ENCODE measurements around the gene PUM1. TPM values are rescaled to one million over a fixed set of nuclear protein-coding genes. Genes with fewer than 3 reads are reported as not detected.
"Not testable (repeated sequence)": the region's sequence is repeated elsewhere in the genome, so short reads cannot be mapped to it uniquely, and the experiment has no call there.

The PUM1 gene
- total RNA-seq, 4 donors from 2014 or later, result 66.7 to 121 (median 83.9) TPM

- TF ChIP-seq CTCF (IDR thresholded peaks at IDR 0.05), result no peak
- DNase-seq (ENCODE audit: low spot score), result no peak
- no peak for ATAC-seq (ENCODE audit: low FRiP score)
Measured at GRCh38 chr1:31062867-31063380, 2.6 kb downstream of the PUM1 start.

- DNase-seq (ENCODE audit: low spot score); ATAC-seq (ENCODE audit: low FRiP score): not testable (repeated sequence)
Measured at GRCh38 chr1:31062162-31062866, 3.2 kb downstream of the PUM1 start.

- TF ChIP-seq CTCF (IDR thresholded peaks at IDR 0.05), result no peak
- DNase-seq (ENCODE audit: low spot score) (no peak), ATAC-seq (ENCODE audit: low FRiP score) (no peak)
Measured at GRCh38 chr1:31058012-31058411, 7.5 kb downstream of the PUM1 start.

- TF ChIP-seq CTCF (IDR thresholded peaks at IDR 0.05), result no peak
- ATAC-seq (ENCODE audit: low FRiP score), result no peak
- DNase-seq (ENCODE audit: low spot score), result no peak
Measured at GRCh38 chr1:31055953-31056352, 9.6 kb downstream of the PUM1 start.

GRCh38 chr1:31055501-31055900 lies 10.0 kb downstream of the PUM1 start:
- no peak for TF ChIP-seq CTCF (IDR thresholded peaks at IDR 0.05)
- ATAC-seq (ENCODE audit: low FRiP score), result no peak
- DNase-seq (ENCODE audit: low spot score), result no peak

- TF ChIP-seq CTCF (IDR thresholded peaks at IDR 0.05), result no peak
- ATAC-seq (ENCODE audit: low FRiP score), result no peak
- DNase-seq (ENCODE audit: low spot score), result no peak
Measured at GRCh38 chr1:31054958-31055481, 10.5 kb downstream of the PUM1 start.

- no peak for TF ChIP-seq CTCF (IDR thresholded peaks at IDR 0.05)
- DNase-seq (ENCODE audit: low spot score), result no peak
- no peak for ATAC-seq (ENCODE audit: low FRiP score)
Measured at GRCh38 chr1:31054349-31054748, 11.2 kb downstream of the PUM1 start.

- not testable (repeated sequence) for ATAC-seq (ENCODE audit: low FRiP score); DNase-seq (ENCODE audit: low spot score)
Measured at GRCh38 chr1:31052613-31053012, 12.9 kb downstream of the PUM1 start.

Data from omental fat pad (tissue), 4 donors.